Measurements from ENCODE around the gene EPHA6.
"Not testable (repeated sequence)": the region's sequence is repeated elsewhere in the genome, so short reads cannot be mapped to it uniquely, and the experiment has no call there.

EPHA6 gene

DNA sequence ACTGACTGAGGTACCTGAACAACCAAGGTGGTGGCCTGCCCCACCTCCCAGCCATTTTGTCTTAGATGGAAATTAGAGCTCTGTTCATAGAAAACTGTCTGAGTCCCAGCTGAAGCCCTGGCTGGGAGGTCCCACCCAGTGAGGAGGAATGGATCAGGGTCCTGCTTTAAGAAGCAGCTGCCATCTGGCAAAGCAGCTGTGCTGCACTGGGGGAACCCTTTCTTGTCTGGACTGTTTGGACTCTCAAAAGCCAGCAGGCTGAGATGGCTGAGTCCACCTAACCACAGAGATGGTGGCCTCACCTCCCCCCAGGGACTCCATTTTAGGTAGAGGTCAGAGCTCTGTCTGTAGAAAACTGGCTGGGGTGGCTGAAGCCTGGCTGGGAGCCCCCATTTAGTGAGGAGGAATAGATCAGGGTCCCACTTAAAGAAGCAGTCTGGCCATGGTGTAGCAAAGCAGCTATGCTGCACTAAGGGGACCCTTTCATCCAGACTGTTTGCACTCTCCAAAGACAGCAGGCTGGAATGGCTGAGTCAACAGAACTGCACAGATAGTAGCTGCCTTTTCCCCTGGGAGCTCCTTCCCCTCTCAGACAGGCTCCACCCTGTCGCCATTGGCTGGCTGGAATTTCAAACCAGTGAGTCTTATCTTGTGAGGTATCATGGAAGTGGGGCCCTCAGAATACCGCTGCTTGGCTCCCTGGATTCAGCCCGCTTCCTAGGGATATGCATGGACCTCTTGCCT, 116.9 kb downstream of the EPHA6 start:
- no peak for DNase-seq

DNA sequence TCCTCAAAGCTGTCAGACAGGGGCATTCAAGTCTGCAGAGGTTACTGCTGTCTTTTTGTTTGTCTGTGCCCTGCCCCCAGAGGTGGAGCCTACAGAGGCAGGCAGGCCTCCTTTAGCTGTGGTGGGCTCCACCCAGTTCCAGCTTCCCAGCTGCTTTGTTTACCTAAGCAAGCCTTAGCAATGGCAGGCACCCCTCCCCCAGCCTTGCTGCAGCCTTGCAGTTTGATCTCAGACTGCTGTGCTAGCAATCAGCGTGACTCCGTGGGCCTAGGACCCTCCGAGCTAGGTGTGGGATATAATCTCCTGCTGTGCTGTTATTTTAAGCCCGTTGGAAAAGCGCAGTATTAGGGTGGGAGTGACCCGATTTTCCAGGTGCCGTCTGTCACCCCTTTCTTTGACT, 127.7 kb downstream of the EPHA6 start:
- DNase-seq = not testable (repeated sequence)

DNA sequence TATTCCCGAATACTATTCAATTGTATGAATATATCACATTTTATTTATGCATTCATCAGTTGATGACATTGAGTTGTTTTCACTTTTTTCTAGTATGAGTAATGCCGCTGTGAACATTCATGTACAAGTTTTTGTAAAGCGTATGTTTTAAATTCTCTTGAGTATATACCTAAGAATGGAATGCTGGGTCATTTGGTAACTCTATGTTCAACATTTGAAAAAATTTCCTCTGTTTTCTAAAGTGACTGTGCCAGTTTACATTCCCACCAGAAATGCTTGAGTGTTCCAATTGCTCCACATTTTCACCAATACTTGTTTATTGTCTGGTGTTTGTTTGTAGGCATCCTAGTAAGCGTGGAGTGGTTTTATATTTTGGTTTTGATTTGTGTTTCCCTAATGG, 144.5 kb downstream of the EPHA6 start:
- no peak for DNase-seq

DNA sequence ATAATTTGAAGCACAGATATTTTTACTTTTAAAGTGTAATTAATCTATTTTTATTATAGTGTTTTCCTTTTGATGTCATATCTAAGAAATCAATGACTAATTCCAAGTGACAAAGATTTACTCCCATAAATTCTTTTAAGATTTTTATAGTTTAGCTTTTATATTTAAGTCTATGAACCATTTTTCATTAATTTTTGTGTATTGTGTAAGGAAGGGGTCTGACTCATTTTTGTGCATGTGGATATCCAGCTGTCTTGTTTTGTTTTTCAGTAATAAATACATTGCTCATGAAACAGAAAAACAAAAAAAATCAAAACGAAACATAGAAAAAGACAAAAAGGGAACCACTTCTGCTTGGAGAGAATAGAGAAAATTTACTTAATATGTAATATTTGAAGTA, 145.1 kb downstream of the EPHA6 start:
- DNase-seq = no peak

DNA sequence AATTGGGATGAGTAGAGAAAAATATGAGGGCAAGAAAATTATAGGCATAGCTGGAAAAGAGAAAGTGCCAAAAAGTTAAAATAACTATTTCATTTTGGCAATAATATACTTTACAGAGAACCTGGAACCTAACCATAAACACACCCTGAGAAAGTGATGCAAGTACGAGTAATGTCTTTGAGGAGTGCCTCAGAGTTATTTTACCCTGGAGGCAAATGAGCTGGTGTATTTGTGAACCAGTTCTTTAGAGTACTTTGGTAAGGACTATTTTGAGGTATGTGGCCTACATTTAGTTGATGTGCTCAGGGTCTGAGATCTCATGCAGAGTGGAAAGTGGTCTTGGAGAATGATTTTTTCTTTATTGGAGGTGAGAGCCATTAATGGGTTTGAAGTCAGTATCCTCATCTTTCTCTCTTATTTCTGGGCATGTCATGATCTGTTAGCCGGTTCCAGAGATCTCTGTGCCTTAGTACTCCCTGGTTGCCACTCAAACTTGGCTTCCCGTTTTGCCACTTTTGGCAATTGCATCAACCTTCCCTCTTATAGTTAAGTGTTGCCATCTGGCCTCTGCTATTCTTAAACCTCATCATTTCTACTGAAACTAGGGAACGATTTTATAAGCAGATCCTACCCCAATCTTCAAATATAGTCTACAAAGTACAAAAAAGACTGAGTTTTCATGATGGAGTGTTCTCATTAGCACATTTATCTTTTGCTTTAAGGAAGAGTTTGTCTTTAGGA, 145.7 kb downstream of the EPHA6 start:
- DNase-seq = no peak

DNA sequence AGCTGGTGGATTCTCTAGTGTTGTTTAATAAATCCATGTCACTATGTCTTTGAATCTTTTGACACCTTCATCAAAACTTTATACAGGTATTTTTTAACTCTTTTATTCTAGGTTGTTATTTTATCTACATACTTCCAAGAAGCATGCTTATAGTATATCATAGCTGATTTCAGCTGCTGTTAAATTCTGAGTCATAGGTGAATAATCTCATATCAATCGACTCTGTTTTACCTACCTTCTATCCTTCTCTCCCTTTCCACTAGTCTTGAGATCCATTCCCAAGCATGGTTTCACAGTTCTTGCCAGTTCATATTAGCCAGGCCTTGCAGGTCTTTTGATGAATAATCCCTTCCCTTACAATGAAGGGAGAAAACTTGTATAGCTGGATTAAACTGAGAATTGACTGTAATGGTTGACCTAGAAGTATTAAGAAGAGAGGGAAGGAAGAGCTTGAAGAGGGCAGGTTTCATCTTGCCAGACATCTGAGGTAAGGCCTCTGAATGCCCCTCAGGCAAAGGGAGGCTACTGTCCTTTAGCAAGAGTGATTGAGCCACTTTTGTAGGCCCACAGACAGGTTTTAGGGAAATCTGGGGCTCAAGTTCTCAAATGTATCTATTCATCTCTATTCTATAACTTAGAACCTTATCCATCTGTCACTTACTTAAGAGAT, 146.4 kb downstream of the EPHA6 start:
- DNase-seq = no peak

DNA sequence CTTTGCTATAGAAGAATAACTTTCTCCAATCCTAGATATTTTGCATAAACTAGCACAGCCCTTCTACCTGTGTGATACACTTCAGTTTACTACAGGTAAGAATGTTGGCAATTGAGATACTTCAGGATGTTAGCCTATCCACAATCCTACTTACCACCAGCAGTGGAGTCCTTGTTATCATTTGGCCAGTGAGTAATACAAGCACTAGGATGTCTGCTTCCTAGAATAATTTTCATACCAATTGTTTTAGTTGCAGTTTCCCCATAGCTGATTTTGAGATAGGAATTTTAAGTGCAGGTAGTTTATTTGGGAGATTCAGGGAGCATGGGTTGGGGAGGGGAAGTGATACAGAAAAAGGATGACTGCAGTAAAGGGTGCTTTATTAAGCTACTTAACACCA, 147.2 kb downstream of the EPHA6 start:
- no peak for DNase-seq

DNA sequence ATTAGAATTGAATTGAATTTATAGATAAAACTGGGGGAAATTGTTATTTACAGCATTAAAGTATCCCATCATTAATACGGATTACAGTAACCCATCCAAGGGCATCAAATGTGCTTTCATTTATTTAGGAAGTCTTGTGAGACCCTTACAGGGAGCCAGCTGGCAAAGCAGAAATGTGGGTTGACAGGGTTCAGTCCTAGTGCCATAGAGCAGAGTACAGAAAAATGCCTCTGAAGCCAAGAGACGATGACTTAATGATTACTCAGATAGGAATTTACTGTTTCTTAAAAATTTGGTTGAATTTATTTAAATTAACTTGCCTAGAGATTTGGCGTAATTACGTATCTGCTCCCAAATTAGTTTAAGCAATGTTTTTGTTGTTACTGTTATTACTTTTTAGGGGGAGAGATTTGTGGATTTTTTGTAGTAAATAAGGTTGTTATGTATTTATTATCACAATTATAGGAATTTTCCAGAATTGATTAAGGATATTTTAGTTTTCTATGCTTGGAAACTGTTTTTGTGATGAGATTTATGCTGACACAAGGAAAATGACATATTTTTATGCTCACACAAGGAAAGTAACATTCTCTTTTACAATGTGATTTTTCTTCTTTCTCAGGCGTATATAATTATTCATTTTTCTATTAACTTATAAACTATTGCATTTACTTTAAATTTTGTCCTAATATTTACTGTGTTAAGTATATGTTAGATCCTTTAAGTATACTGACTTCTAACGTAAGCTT, 152.0 kb downstream of the EPHA6 start:
- no peak for DNase-seq

DNA sequence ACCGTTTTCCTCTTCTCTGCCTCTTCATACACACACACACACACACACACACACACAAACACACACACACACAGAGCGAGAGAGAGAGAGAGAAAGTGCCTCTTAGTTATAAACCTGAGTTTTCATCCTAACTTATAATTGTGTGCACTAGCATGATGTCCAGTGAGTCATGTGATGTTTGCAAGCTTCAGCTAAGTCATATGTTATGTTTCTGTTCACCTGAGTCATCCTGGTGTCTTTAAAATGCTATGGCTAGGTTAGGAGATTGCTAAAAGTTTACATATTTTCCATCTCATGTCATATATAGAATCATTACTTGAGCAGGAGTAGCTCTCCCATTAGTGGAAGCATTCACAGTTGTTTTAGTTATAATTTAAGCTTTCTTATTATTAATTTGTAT, 155.8 kb downstream of the EPHA6 start:
- no peak for DNase-seq

DNA sequence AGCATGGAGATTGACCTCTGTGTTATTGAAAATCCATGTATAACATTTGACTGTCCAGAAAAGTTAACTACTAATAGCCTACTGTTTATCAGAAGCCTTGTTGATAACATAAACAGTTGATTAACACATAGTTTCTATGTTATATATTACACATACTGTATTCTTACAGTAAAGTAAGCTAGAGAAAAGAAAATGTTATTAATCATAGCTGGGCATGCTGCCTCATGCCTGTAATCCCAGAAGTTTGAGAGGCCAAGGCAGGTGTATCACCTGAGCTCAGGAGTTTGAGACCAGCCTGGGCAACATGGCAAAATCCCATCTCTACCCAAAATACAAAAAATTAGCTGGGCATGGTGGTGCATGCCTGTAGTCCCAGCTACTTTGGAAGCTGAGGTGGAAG, 163.3 kb downstream of the EPHA6 start:
- DNase-seq = no peak

DNA sequence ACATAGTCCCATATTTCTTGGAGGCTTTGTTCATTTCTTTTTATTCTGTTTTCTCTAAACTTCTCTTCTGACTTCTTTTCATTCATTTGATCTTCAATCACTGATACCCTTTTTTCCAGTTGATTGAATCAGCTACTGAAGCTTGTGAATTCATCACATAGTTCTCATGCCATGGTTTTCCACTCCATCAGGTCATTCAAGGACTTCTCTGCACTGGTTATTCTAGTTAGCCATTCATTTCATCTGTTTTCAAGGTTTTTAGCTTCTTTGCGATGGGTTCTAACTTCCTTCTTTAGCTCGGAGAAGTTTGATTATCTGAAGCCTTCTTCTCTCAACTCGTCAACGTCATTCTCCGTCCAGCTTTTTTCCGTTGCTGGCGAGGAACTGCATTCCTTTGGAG, 169.3 kb downstream of the EPHA6 start:
- not testable (repeated sequence) for DNase-seq

DNA sequence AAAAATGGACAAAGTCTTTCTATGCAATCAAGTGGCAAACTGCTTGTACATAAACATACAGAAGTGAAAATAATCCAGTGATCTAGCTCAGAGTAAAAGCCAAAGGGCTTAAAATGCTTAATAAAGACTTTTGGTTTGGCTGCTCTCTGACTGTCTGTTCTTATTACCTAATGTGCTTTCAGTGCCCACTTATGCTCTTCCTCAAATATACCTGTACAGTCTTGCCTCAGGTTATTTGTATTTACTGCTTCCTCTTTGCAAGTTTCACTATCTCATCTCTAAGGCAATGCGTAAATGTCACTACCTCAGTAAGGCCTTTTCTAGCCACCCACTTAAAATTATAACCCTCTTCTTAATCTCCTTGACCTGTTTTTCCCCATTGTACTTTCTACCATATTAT, 171.8 kb downstream of the EPHA6 start:
- no peak for DNase-seq

DNA sequence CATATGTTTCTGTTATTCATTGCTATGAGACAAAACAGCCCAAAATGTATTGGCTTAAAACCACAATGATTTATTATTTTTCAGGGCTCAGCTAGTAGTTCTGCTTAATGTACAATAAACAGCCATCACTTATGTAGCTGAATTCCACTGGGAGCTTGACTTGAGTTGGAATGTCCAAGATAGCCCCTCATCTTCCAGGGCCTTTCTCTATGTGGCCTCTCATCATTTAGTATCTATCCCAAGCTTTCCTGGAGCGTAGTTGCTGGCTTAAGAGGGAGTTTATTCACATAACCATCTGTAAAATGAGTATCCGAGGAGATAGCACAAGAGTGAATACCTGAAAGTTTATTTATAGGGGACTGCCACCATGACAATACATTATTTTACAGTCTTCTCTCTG, 176.8 kb downstream of the EPHA6 start:
- DNase-seq = no peak

DNA sequence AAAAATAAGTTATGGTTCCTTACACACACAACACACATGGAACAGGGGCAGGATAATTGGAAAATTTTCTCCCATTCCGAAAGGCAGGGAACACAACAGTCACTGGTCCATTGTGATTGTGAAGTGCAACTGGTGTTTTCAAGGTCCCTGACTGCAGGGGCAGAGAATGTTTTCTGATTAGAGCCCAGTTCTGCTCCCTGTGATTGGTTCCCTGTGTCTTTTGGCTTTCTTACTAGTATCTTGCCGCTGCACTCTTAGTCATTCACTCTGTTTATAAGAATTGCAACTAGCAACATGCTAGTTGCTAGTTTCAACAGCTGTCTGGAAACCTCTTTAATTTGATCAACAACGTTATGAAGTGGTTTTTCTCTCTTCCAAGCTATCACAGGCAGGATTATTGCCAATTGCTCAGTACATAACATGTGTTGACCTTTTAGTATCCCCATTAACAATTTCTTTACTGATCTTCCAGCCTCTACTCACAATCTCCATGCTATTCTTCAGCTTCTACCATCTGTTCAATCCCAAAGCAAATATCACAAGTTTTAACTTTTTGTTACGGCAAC, 177.5 kb downstream of the EPHA6 start:
- no peak for DNase-seq

DNA sequence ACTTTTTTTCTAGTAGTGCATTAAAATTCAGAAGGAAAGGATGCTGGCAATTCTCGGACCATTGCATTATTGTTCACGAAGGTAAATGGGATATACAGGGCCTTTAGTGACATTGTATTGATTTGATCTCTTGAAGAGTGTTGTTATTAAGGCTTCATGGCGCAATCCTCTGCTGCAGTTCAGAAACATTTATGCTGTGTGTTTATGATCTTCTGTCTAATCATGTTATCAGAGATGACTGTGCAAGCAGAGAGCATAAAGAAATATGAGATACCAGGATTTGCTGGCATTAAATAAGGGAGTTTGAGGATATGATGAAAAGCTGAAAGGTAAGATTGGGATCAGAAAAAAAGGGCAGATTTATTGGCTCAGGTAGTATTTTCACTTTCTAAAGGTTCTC, 180.6 kb downstream of the EPHA6 start:
- DNase-seq = no peak

DNA sequence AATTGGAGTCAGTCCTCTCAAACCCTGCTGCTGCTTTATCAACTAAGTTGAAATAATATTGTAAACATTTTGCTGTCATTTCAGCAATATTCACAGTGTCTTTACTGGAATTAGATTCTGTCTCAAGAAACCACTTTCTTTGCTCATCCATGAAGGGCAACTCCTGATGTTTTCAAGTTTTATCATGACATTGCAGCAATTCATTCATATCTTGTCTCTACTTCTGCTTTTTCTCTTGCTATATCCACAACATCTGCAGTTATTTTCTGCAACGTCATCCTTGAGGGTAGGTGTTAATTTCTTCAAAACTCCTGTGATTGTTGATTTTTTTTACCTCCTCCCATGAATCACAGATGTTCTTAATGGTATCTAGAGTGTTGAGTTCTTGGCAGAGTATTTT, 181.6 kb downstream of the EPHA6 start:
- DNase-seq = no peak

DNA sequence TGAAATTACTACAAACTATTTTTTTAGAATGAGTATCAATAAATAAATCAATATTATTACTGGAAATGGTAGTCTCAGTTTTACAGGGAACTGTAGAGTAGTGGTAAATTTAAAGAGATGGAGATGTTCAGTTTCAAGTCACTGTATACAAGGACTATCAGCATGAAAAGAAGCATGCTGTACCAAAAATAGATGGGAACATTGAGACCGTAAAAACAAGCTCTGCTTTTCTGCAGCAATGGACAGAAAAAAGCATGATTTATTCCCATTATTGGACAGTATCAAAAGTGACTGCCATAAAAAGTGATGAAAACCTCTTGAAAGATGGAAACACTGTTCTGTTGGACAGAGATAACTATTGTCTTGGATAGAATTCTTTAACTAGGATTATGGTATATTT, 187.2 kb downstream of the EPHA6 start:
- DNase-seq = no peak

DNA sequence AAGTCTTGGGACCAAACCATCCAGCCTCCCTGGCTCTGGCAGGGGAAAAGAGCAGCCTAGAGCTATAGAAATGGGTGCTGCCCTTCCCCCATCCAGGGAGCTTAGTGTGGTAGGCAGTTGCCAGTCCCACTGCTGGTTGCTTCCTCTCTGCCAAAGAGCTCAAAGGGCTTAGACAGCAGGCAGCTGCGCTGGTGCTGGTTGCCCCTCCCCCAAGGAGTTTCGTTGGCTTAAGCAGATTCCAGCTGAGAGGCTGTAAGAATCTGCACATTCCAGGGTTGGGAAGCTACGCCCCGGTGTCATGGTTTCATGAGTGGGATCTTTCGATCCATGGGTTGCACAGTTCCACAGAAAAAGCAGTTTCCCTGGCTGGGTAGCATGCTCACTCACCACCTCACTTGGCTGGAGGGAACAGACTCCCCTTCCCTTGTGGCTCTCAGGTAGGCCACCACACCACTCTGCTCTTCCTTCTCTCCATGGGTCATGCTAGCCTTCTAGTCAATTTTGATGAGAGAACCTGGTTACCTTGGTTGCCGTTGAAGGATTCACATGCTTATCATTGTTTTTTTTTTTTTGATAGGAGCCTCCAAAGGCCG, 195.1 kb downstream of the EPHA6 start:
- no peak for DNase-seq

DNA sequence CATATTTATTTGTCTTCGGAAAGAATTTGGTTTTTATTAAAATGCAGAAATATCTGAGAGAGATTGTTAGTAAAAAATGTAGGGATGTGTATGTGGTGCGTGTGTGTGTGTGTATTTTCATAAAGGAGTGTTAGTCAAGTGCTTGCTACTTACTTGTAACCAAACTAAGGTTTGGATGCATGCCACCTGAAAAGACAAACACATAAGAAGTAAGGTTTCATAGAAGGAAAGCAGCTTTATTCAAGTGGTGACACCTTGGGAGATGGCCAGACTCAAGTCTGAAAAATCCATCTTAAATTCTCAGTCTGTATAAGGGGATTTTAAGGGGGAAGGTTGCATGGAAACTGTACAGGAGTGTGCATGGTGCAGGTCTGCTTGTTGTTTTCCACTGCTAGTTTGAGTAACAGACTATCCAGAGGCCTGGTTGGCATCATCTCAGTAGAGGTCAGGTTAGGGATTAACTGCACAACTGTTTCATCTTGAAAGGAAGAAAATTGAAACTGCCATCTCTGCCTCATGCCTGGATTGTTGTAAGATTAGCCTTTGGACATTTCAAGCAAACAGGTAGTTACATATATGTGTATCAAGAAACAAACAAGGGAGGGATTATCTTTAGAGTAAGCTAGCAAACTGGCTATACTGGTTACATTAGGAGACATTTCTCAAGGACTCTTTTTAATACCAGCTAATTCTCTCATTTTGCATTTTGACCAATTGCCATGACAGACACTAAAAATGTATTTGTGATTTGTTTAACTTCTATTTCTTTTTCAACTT, 196.7 kb downstream of the EPHA6 start:
- DNase-seq = no peak

DNA sequence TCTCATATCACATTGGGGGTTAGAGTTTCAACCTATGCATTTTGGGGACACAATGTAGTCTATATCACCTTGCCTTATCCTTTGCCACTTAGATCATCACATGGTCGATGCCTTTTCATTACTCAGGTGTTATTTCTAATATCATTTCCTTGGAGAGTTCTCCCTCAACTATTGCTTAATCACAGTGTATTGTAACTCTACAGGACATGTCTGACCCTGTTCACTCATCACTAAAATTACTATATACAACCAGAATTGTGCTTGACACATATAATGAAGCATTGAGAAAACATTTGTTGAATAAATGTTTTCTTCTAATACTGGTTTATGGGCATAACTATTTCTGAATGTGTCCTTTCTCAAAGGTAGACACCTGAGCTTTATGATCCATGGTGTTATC, 207.4 kb downstream of the EPHA6 start:
- no peak for DNase-seq

DNA sequence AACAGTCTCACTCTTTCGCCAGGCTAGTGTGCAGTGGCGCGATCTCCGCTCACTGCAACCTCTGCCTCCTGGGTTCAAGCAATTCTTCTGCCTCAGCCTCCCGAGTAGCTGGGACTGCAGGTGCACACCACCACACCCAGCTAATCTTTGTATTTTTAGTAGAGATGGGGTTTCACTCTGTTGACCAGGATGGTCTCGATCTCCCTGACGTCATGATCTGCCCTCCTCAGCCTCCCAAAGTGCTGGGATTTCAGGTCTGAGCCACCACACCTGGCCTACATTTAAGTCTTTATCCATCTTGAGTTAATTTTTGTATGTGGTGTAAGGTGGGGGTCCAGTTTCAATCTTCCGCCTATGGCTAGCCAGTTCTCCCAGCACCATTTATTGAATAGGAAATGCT, 211.2 kb downstream of the EPHA6 start:
- DNase-seq = not testable (repeated sequence)

DNA sequence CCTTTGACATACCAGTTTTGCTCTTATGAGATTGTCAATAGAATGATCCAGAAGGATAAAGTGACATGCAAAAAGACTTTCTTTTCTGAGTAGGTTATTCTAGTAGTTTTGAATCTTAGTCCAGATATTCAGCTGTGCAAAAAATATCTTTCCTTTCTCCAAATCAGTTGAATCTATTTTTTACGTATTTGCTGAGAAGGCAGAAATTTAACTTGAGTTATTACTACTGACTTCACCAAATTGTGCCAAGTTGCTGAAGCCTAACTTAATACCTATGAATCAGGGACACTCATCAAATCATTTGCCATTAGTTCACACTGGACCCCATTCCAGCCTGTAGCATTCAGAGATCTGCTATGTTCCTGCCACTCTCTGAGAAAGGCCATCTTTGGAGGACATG, 215.6 kb downstream of the EPHA6 start:
- DNase-seq = no peak

Measured in COR-L47 (cell line).